Measurements from ENCODE around the gene GLB1L3.

Gene GLB1L3, protein sequence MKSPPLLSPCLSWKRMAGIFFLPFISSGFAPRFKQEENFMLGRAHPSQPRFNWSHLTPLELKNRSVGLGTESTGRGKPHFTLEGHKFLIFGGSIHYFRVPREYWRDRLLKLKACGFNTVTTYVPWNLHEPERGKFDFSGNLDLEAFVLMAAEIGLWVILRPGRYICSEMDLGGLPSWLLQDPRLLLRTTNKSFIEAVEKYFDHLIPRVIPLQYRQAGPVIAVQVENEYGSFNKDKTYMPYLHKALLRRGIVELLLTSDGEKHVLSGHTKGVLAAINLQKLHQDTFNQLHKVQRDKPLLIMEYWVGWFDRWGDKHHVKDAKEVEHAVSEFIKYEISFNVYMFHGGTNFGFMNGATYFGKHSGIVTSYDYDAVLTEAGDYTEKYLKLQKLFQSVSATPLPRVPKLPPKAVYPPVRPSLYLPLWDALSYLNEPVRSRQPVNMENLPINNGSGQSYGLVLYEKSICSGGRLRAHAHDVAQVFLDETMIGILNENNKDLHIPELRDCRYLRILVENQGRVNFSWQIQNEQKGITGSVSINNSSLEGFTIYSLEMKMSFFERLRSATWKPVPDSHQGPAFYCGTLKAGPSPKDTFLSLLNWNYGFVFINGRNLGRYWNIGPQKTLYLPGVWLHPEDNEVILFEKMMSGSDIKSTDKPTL

DNA sequence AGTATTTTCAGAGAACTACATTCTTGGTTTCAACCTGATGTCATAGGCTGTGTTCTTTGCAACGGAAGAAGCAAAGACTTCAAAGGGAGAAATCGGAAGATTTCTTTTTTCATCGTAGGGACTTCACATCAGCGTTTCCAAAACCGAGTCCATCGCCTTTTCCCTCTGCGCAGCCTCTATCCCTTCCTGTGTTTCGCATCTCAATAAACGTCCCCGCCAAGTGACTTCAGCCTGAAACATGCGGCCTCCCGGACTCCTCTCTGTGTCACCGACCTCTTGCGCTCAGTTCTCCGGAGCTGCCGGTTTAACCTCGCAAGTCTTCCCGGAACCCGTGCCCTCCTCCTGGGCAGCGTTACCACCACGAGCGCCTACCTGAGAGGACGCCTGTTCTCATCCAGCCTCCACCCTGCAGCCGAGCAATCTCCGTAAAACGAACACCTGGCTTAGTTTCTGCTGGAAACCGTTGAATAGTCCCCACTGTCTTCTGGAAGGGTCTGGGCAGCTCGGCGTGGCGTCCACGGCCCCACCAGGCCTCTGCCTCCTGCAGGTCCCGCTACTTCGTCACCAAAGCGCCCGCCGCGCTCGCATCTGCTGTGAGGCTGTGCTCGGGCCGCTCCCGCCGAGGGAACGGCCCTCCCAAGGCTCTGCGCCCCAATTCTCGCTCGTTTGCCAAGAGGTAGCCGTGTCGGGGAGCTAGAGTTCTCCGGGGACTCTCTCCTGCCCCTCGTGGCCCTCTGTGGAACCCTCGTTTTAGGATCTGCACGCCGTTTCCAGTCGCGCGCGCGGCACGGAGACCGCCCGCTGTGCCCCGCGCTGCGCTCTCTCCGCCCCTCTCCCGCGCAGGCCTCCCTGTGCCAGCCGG, at the start of gene GLB1L3:
GLB1L3 (plus strand) TSS at position 846 of the 862 bp plus-strand sequence. CDS start 362 bp downstream, outside the sequence.
- DNase-seq = peak; percentile 88

DNA sequence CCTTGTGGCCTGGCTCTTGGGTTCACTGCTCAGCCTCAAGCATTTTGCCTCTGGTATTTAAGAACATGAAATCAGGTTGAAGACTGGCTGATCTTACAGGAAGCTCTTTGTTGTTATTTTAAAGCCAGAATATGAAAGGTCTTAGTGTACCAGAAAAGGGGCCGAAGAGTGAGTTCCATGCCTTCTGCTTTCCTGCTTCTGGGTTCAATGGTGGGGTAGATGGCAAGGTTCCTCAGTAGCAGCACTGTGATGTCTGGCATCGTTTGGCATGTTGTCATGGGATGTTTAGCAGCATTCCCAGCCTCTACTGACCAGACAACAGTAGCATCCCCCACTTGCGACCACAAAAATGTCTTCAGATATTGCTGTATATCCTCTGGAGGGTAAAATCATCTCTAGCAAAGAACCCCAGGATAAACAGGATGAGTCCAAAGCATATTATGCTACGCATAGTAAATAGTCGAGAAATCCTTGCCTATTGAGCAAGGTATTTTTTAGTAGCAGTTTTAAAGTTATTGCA, 49.3 kb upstream of the GLB1L3 start:
- no peak for DNase-seq

DNA sequence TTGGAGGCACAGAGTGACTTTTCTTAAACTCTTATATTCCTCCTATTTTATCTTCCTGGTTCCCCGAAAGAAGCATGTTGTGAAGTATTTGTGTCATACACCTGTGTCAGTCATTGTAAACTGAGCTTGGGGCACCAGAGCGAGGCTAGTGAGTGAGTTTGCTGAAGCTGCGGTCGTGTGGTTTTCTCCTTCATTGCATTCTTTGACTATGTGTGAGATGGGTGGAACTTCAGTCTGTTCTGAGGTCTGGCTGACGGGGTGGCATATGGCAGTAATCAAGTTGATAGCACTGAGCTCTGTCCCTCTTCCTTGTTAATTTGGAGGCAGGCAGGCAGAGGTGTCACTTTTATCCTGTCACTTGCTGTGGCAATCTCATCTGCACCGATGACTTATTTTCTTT, 47.6 kb upstream of the GLB1L3 start:
- DNase-seq = peak; percentile 41

DNA sequence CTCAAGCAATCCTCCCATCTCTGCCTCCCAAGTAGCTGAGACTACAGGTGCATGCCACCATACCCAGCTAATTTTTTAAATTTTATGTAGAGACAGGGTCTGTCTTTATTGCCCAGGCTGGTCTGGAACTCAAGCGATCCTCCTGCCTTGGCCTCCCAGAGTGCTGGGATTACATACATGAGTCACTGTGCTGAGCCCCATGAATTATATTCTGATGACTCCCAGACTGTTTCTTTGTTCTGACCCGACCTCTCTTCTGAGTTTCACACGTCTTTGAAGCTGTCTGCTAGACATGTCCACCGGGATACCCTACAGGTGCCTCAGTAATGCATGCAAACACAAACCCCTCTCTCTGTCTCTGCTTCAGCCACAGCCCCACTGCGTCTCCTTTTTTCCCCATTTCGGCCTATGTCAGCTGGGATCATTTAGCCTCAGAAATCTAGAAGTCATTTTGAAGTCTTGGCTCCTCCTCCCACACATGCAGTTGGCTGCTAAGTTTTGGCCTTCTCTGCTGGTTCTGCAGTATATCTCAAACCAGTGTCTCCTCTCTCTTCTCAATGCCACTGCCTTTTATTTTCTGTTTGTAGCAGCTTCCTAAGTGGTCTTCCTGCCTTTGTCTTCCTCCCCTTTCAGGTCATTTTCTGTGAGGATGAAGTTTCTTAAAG, 46.9 kb upstream of the GLB1L3 start:
- no peak for DNase-seq

DNA sequence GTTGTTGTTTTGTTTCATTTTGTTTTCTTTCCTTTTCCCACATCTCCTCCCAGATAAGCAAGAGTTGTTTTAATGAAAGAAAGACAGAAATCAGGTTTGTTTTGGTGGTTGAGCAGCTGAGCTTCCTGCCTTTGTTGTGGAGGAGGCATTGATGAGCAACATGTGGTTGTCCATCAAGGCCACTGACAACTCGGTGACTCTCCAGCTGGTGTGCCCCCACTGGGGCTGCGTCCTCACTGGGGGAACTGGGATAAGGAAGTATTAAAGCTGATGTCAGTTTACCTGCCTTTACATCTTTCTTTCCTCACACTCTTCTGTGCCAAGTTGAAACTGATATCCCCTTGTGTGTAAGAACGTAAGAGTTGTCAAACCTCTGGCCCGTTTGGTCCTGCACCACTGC, 45.8 kb upstream of the GLB1L3 start:
- DNase-seq = no peak

DNA sequence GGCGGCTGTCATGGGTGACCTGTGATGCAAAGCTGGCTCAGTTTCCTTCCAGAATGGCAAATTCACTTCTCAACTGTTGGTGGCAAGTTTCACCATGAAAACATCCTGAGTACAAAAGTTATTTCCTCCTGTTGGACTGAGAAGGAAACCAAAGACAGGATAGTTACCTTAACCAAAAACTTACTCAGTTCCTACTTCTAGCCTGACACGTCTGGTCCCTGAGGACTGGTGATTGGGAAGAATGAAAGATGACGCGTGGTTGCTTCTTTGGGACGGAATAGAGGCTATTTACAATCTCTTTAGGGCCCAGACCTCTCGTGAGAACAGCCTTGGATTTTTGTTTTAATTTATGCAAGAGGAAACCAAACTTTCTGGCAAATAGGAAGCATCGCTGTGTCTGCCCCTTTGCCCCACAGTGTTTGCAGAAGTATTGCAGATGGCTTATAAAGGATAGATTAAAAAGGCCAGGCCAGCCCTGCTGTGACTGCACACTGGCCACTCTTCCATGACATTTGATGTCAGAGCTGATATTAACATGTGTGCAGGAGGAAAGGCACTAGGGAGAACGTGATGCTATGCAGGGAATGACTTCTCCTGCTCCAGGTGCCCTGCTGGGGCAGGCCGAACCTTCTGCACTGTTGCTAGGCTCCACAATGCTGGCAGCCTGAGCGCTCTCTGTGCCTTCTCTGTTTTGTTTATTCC, 44.1 kb upstream of the GLB1L3 start:
- no peak for DNase-seq

DNA sequence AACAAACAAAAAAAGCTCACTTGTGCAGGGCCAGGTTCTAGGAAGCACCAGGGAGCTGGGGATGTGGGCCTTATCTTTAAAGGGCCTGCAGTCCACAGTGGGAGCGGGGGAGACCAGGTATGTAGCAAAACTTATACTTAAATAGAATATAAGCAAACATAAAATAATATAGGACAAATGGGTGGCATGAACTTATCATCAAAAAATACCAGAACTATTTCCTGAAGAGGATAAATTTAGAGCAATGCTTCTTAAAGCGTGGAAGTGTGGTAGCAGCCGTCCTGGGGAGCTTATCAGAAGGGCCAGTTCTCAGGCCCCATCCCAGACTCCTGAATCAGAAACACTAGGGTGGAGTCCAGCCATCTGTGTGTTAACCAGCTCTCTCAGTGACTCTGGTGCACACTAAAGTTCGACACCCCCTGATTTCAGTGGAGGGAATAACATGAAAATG, 42.4 kb upstream of the GLB1L3 start:
- DNase-seq = no peak

DNA sequence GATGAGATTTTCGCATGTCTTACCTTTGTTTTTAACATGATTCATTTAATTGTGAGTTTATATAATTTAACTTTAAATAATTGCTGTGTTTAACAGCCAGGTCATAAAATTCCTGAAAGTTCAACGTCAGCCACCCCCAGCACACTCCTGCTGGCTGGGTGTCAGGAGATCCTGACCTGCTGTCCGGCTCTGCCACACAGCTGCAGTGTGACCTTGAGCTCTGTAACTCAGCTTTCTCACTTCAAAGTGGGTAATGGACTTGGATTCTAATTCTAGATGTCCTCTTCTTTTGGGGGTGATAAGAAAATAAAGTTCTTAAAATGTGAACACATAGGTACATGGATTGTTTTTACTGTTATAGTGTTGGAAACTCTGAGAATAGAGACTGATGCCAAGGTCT, 40.8 kb upstream of the GLB1L3 start:
- no peak for DNase-seq

DNA sequence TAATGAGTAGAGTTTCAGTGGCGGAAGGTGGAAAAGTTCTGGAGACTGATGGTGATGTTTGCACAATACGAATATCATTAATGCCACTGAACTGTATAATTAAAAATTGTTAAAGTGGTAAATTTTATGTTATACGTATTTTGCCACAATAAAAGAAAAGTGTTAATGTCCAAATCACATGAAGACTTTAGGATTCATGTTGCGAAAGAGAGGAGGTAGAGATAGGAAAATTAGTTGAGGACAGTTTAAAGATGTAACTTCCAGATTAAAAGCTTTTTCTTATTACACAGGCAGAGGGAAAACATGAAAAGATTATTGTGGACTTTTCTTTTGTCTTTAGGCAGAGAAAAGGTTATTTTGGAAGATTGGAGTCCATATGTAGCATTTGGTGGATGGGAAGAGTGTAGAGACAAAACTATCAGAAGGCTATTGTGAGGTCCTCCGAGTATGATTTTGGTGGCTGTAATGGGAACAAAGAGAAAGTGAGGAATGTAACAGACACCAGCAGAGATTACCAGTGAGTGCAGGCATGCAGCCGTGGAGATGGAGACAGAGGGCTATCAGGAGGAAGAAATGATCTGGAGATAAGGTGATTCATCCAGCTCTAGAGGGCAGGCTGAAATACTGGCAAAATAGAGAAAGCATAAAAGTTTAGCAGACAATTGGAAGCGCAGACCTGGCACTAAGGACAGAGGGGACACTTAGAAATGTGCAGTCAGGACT, 39.2 kb upstream of the GLB1L3 start:
- no peak for DNase-seq

DNA sequence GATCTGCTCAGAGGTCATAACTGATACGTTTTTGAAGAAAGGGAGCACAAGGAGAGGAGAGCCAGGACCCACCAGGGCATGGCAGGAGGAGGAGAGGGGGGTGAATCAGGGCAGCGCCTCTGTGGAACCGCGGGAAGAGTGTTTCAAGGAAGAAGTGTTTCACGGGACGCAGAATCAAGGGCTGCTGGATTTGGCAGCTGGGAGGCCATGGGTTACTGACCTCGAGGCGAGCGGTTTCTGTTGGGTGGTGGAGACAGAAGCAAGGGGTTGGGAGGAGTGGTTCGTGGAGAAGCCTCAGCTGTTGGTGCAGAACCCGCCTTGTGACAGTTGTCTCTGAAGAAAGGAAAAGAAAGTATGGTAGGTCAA, 38.6 kb upstream of the GLB1L3 start:
- DNase-seq = no peak

DNA sequence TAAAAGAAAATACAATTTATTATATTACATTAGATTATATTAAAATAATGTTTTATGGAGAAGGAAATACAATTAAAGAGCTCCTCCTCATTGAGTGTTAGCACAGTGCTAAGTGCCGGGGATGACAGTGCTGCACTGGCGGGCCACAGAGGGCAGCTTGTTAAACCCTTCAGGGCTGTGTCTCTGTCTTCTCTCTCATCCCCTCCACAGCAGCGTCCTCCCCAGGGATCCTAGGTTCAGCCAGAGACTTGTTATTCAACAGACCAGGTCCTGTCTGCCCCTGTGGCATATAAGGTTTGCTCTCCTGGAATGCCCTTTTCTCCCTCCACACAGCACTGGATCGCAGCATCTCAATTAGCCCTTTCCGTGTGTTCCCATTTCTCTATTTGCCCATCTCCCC, 37.2 kb upstream of the GLB1L3 start:
- DNase-seq = no peak

DNA sequence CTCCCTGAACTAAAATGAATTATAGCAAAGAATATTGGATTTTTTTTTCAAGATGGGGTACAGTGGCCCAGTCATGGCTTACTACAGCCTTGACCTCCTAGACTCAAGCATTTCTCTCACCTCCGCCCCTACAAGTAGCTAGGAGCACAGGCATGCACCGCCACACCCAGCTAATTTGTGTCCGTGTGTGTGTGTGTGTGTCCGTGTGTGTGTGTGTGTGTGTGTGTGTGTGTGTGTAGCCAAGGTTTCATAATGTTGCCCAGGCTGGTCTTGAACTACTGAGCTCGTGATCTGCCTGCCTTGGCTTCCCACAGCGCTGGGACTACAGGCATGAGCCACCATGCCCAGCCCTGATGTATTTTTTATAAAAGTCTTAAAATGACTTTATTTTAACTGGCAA, 35.6 kb upstream of the GLB1L3 start:
- no peak for DNase-seq

DNA sequence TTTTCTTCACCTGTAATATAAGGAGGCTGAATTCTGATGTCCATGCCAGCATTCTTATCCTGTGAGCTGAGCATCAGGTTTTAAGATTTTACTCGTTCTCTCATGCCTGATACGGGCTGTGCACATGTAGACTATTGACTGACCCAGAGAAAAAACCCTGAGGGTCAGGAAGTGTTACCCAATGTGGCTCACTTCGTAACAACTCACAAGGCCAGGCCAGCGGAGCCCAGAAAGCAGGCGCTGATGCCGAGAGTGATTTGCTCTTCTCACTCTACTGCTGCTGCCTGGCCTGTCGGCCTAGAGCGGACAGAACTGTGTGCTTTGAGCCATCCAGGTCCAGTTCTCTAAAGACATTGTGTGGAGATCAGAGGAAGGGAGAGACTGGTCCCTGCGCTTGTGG, 33.8 kb upstream of the GLB1L3 start:
- no peak for DNase-seq

DNA sequence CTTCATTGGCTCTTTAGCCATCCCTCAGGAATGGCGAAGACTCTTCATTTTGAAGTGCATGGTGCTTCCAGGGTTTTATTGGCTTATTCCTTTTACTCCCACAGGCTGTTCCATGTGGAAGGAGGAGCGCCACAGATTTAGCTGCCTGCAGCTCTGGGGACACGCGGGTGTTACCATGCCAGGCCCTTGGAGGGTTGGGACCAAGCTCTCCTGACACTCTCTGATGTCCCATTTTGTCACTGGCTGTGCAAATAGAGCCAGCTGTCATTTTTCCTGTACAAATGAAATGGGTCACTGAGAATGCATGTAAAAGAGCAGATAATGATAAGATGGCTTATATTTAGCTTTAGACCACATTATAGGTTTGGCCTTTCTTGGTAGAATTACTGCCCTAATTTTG, 32.3 kb upstream of the GLB1L3 start:
- no peak for DNase-seq

DNA sequence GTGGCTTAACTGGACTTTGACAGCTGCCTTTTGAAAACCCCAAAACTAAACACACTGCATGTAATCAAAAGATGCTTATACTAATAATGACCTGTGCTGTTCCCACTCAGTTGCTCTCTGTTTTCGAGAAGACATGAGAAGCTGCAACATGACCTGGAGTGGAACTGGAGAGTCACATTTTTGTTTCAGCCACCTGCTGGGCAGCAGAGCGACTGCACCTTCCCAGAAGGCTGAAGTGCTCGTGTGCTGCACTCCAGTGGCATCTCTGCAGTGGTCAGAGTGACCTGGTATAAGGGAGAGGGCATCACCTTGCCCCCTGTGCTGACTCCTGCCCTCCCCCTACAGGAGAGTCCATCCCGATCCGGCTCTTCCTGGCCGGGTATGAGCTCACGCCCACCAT, 31.6 kb upstream of the GLB1L3 start:
- DNase-seq = peak; percentile 20

DNA sequence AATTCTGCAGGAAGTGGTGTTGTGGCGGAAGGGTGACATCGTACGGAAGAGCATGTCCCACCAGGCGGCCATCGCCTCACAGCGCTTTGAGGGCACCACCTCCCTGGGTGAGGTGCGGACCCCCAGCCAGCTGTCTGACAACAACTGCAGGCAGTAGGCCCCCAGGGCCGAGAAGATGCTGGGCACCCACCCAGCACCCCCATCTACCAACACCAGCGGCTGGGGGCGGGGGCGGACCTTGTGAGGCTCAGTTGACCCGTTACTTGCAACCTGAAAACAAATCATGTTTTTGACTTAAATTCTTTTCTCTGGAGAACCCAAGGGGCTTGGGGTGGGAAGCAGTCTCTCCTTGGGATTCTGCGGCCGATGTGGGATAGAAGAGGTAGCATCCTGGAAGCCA, 30.7 kb upstream of the GLB1L3 start:
- no peak for DNase-seq

DNA sequence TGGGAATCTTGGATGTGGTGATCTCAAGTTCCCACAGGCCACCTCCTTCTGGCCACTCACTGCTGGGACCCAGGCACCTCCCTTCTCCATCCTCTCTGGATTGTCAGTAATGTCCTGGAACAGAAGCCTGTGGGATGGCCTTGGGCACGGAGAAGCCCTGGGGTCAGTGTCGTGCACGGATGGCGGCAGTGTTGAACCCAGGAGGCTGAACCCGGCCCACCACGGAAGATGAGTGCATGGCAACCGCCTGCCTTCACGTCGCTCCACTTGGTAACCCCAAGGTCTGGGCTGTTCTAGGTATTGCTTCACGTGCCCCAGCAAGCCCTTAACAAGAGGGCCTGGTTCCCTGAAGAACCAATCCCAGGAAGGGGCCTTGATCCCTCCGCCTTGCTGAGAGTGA, 30.1 kb upstream of the GLB1L3 start:
- DNase-seq = no peak

DNA sequence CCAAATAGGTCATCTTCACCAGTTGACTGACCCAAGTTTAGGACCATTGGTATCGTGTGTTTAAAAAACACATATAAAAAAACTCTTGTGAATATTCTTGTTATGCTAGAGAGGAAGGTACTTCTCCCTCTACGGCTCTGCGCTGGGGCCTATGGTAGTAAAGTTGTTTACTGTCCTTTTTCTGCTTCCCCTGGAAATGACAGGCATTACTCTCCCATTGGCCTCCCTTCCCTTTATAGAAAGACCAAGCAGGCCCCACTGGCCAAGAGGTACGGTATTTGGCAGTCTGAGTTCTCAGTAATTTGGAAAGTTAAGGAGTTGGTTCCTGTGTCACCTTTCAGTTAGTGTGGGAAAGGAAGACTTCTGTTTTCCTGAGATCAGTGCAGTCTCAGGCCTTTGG, 29.5 kb upstream of the GLB1L3 start:
- no peak for DNase-seq

DNA sequence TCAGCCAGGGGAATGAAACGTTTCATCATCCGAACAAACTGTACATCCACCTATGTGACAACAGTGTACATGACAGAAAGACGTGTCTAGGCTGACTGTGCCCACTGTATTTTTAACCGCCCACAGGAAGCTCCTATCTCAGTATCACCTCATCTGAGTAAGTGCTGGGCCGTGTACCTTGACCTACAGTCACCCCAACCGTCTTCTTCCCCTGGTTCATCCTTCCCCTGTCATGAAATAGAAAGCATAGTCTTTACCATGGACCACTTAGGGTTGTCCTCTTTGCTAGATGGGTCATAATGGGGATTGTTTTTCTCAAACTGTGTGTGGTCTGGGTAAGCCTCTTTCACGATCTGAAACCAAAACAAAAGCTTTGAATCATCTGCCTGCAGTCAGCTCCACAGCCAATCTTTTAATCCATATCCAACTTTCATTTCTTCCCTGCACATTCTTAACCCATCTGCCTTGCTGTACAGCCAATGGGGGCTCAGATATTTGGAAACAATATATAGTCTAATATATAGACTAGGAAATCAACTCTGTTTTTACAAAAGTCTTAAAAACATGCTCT, 27.2 kb upstream of the GLB1L3 start:
- DNase-seq = peak; percentile 43

DNA sequence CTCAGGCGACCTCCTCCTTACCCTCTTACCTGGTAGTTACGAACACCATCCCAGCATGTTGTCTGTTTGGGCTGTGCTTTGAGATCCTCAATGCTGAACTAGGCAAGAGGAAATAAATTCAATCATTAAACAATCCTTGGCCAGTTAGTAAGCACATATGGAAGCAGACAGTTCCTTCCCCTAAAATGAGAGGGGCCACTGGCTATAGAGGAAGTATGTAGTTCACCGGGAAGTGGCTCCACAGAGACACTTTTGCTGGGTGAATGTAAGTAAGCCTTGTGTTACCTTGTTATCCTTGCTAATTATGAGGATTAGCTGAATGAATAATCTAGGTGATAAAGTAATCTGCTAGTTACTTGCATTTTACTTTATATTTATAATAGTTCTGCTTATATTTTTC, 25.9 kb upstream of the GLB1L3 start:
- DNase-seq = no peak

DNA sequence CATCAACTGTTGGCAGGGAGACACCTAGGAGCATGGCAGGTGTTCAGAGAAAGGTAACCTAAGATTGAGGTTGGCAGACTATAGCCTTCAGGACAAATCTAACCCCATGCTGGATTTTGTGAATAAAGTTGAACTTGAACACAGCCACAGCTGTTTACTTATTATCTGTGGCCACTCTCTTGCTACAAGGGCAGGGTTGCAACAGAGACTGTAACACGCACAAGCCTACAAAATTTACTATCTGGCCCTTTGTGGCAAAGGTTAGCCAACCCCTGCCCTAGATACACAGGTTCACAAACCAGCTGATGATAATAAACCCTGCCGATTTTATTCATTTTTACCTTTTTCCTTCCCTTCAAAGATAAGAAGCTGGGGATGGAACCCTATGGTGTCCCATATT, 25.5 kb upstream of the GLB1L3 start:
- DNase-seq = no peak

All from activated CD4-positive, alpha-beta T cell treated with anti-CD3 and anti-CD28 coated beads, Interleukin-2, Interleukin-6, amounts not matched to agents 100 ng/mL and 50 ng/mL, durations not matched to agents 16 hours and 8 hours (primary cell).